Astrocyte (in vitro differentiated cells and primary cell): ENCODE results near the gene CDH13. TPM values are rescaled to one million over a fixed set of nuclear protein-coding genes. Genes with fewer than 3 reads are reported as not detected.

ENCODE experiments used
- DNase-seq: peaks from one replicate; pipeline ENCODE4 v3.0.0-alpha.2; 2010; ENCODE audit warnings: low read depth
- FAIRE-seq: peaks from 2 replicates; lab custom pipeline; 2011; peaks lifted over from hg19 to GRCh38; lab: Jason Lieb, UNC
- H2AFZ ChIP-seq: 2 replicates; pipeline ENCODE4 v1.6.0; 2012; ENCODE audit warnings: low read depth, low read length, inconsistent platforms
- H3K27ac ChIP-seq: 2 replicates; pipeline ENCODE4 v1.5.1; 2011; ENCODE audit warnings: low read depth, low read length, inconsistent platforms
- H3K27me3 ChIP-seq: 2 replicates; pipeline ENCODE4 v1.6.0; 2011; ENCODE audit warnings: low read length, inconsistent platforms; ENCODE audit not compliant: insufficient read depth
- H3K36me3 ChIP-seq: 2 replicates; pipeline ENCODE4 v1.5.1; 2011; ENCODE audit warnings: low read length, inconsistent platforms; ENCODE audit not compliant: insufficient read depth
- H3K4me1 ChIP-seq: 2 replicates; pipeline ENCODE4 v1.5.1; 2011; ENCODE audit warnings: low read length, inconsistent platforms; ENCODE audit not compliant: insufficient read depth
- H3K4me2 ChIP-seq: 2 replicates; pipeline ENCODE4 v1.6.0; 2012; ENCODE audit warnings: low read length, inconsistent platforms
- H3K4me3 ChIP-seq: 2 replicates; pipeline ENCODE4 v1.5.1; 2011; ENCODE audit warnings: low read depth, mild to moderate bottlenecking, low read length, inconsistent platforms; ENCODE audit not compliant: insufficient read depth
- H3K79me2 ChIP-seq: 2 replicates; pipeline ENCODE4 v1.6.0; 2012; ENCODE audit warnings: mild to moderate bottlenecking, low read length, inconsistent platforms; ENCODE audit not compliant: insufficient read depth
- H3K9ac ChIP-seq: 2 replicates; pipeline ENCODE4 v1.6.0; 2012; ENCODE audit warnings: mild to moderate bottlenecking, low read length, inconsistent platforms
- H3K9me3 ChIP-seq: 2 replicates; pipeline ENCODE4 v1.5.1; 2012; ENCODE audit warnings: low read depth, mild to moderate bottlenecking, low read length, inconsistent platforms; ENCODE audit not compliant: insufficient read depth
- H4K20me1 ChIP-seq: 2 replicates; pipeline ENCODE4 v1.6.0; 2012; ENCODE audit warnings: low read length, inconsistent platforms; ENCODE audit not compliant: insufficient read depth
- H3K27ac Mint-ChIP-seq: one replicate; pipeline ENCODE4 v1.8.0; 2021; ENCODE audit warnings: mild to moderate bottlenecking, mixed read lengths; ENCODE audit not compliant: unreplicated experiment
- H3K27me3 Mint-ChIP-seq: one replicate; pipeline ENCODE4 v1.8.0; 2021; ENCODE audit warnings: low read depth, mixed read lengths; ENCODE audit not compliant: unreplicated experiment
- H3K36me3 Mint-ChIP-seq: one replicate; pipeline ENCODE4 v1.8.0; 2021; ENCODE audit warnings: low read depth, mixed read lengths; ENCODE audit not compliant: unreplicated experiment
- H3K4me1 Mint-ChIP-seq: one replicate; pipeline ENCODE4 v1.8.0; 2021; ENCODE audit warnings: low read depth, mixed read lengths; ENCODE audit not compliant: unreplicated experiment
- H3K4me3 Mint-ChIP-seq: one replicate; pipeline ENCODE4 v1.8.0; 2021; ENCODE audit warnings: mild to moderate bottlenecking, moderate library complexity, mixed read lengths; ENCODE audit not compliant: unreplicated experiment
- H3K9me3 Mint-ChIP-seq: one replicate; pipeline ENCODE4 v1.8.0; 2021; ENCODE audit warnings: mild to moderate bottlenecking, mixed read lengths; ENCODE audit not compliant: unreplicated experiment
- CTCF ChIP-seq: IDR thresholded peaks from 2 replicates; pipeline ENCODE4 v1.5.1; 2011; ENCODE audit warnings: low read depth, mild to moderate bottlenecking, inconsistent platforms, low read length, moderate library complexity; ENCODE audit not compliant: insufficient read depth
- EZH2 ChIP-seq: IDR thresholded peaks from 2 replicates; pipeline ENCODE4 v1.6.1; 2012; ENCODE audit warnings: mild to moderate bottlenecking, low read length, inconsistent platforms; ENCODE audit not compliant: insufficient read depth
- total RNA-seq: library from RNA; stranded (reverse); gene quantifications from 2 replicates; pipeline ENCODE4 v1.2.1, GENCODE V29; 2021

CDH13 gene
- total RNA-seq, 1 donor from 2014 or later, result 41.7 TPM

- H3K36me3 Mint-ChIP-seq, result peaks cover 2% of the 10 kb centered on the region
- no peak overlapping the region for H3K27ac Mint-ChIP-seq
- H4K20me1 ChIP-seq, result no peaks in the 10 kb centered on the region
- H3K27me3 Mint-ChIP-seq, result peaks cover 38% of the 10 kb centered on the region
- H3K9me3 ChIP-seq, result no peaks in the 10 kb centered on the region
- DNase-seq, result no peak
- H3K27me3 ChIP-seq, result peaks cover 4% of the 10 kb centered on the region
- peak overlapping the region; percentile 75 for H2AFZ ChIP-seq
- H3K4me2 ChIP-seq, result peak overlapping the region; percentile 91
- FAIRE-seq, result no peak
- peaks cover 24% of the 10 kb centered on the region for H3K4me1 Mint-ChIP-seq
- H3K9ac ChIP-seq, result peak overlapping the region; percentile 91
- peak overlapping the region; percentile 89 for H3K27ac ChIP-seq
- H3K9me3 Mint-ChIP-seq, result no peaks in the 10 kb centered on the region
- TF ChIP-seq CTCF (no peak), EZH2 (no peak)
- H3K4me3 Mint-ChIP-seq, result peak overlapping the region; percentile 77
- H3K79me2 ChIP-seq, result peaks cover 46% of the 10 kb centered on the region
- H3K4me1 ChIP-seq, result peaks cover 42% of the 10 kb centered on the region
- peak overlapping the region; percentile 72 for H3K4me3 ChIP-seq
- H3K36me3 ChIP-seq, result no peaks in the 10 kb centered on the region
These were observed 1.3 kb downstream of the CDH13 start for GRCh38 chr16:82628088-82628423.

- Histone ChIP-seq H3K27ac (peak overlapping the region; percentile 89), H4K20me1 (no peaks in the 10 kb centered on the region), H3K36me3 (no peaks in the 10 kb centered on the region), H3K9me3 (no peaks in the 10 kb centered on the region), H3K4me3 (peak overlapping the region; percentile 72), H3K4me2 (peak overlapping the region; percentile 91), H3K79me2 (peaks cover 53% of the 10 kb centered on the region), H3K4me1 (peaks cover 44% of the 10 kb centered on the region), H3K27me3 (peaks cover 4% of the 10 kb centered on the region), H3K9ac (peak overlapping the region; percentile 91), H2AFZ (no peak overlapping the region)
- TF ChIP-seq EZH2, result no peak
- TF ChIP-seq CTCF, result no peak
- DNase-seq (no peak), FAIRE-seq (peak; percentile 26)
- Mint-ChIP-seq H3K27ac (no peak overlapping the region), H3K27me3 (peaks cover 36% of the 10 kb centered on the region), H3K4me3 (peak overlapping the region; percentile 50), H3K36me3 (peaks cover 2% of the 10 kb centered on the region), H3K9me3 (no peaks in the 10 kb centered on the region), H3K4me1 (peaks cover 24% of the 10 kb centered on the region)
These were observed 1.9 kb downstream of the CDH13 start for GRCh38 chr16:82628711-82629110.

GRCh38 chr16:82629441-82630027 is 2.8 kb downstream of the CDH13 start:
- Mint-ChIP-seq H3K9me3 (no peaks in the 10 kb centered on the region), H3K27me3 (peaks cover 28% of the 10 kb centered on the region), H3K4me3 (peak overlapping the region; percentile 8), H3K27ac (peak overlapping the region; percentile 30), H3K36me3 (peaks cover 2% of the 10 kb centered on the region), H3K4me1 (peaks cover 29% of the 10 kb centered on the region)
- Histone ChIP-seq H3K4me1 (peaks cover 53% of the 10 kb centered on the region), H4K20me1 (no peaks in the 10 kb centered on the region), H3K27me3 (peaks cover under 1% of the 10 kb centered on the region), H3K9me3 (no peaks in the 10 kb centered on the region), H3K27ac (peak overlapping the region; percentile 89), H3K36me3 (no peaks in the 10 kb centered on the region), H3K79me2 (peaks cover 61% of the 10 kb centered on the region), H3K4me2 (peak overlapping the region; percentile 91), H2AFZ (no peak overlapping the region), H3K4me3 (peak overlapping the region; percentile 72), H3K9ac (peak overlapping the region; percentile 91)
- no peak for TF ChIP-seq EZH2
- TF ChIP-seq CTCF, result no peak
- FAIRE-seq, result peak; percentile 83
- peak; percentile 91 for DNase-seq
